ENCODE results near the gene MAGEF1.

DNA sequence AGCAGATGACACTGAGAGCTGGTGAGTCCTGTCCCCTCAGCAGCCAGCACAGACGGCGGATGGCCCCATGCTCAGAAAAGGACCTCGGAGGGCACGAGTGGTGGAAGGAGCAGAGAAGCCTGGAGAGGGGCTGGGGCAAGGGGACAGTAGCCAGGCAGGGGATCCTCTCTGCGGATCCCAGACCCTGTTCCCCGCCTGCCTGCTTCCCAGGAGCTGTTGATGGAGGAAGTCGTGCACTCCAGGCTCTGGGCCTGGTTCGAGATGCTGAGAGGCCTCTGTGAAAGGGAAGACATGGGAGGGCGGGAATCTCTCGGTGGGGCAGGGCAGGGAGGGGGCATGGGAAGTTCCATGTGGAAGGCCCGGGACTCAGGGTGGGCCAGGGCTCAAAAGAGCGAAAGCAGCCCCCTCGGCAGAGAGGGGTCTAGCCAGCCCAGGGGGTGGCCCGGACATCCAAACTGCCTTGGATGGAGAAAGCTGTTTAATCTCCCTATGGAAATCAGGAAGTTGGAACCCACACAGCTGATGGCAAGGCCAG, 47.9 kb upstream of the MAGEF1 start:
- TF ChIP-seq, protein P1, sequence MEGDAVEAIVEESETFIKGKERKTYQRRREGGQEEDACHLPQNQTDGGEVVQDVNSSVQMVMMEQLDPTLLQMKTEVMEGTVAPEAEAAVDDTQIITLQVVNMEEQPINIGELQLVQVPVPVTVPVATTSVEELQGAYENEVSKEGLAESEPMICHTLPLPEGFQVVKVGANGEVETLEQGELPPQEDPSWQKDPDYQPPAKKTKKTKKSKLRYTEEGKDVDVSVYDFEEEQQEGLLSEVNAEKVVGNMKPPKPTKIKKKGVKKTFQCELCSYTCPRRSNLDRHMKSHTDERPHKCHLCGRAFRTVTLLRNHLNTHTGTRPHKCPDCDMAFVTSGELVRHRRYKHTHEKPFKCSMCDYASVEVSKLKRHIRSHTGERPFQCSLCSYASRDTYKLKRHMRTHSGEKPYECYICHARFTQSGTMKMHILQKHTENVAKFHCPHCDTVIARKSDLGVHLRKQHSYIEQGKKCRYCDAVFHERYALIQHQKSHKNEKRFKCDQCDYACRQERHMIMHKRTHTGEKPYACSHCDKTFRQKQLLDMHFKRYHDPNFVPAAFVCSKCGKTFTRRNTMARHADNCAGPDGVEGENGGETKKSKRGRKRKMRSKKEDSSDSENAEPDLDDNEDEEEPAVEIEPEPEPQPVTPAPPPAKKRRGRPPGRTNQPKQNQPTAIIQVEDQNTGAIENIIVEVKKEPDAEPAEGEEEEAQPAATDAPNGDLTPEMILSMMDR (IDR thresholded peaks at IDR 0.05) = no peak
- TF ChIP-seq POLR2A (IDR thresholded peaks at IDR 0.05) = no peak
